HCT116 (cell line): ENCODE results near the gene HIVEP3. TPM values are rescaled to one million over a fixed set of nuclear protein-coding genes. Genes with fewer than 3 reads are reported as not detected.
A peak's percentile ranks its signal among the peaks of the same experiment; 100 is the strongest.

Experiments used
- ATAC-seq: fragments of 200-7000 bp; cut with Tn5 transposase; 2 replicates; pipeline ENCODE4 v1.9.1; 2020; ENCODE audit warnings: mild to moderate bottlenecking, moderate library complexity
- BruUV-seq: library from RNA; stranded (reverse); fragments of 400-500 nt; replicated peaks from 2 replicates; lab custom pipeline; 2021; lab: Mats Ljungman, UMichigan
- CTCF ChIA-PET: fragments of 300-600 bp; sonication (Branson Sonifier 250); formaldehyde crosslinking; loops from one replicate; lab custom pipeline; 2021; ENCODE audit warnings: antibody characterized with exemption; lab: Charles Lee
- POLR2A ChIA-PET: fragments of 300-600, 350-600 bp; sonication (Branson Sonifier 250); formaldehyde crosslinking; loops from one replicate; lab custom pipeline; 2021; ENCODE audit warnings: antibody characterized with exemption; lab: Charles Lee
- RAD21 ChIA-PET, 2 experiments: fragments of 300-600 bp; sonication (Branson Sonifier 250); formaldehyde crosslinking; loops; one replicate each; lab custom pipeline; 2023; ENCODE audit warnings: low total read pairs in 2 of 2; ENCODE audit not compliant: uncharacterized antibody in 2 of 2, unreplicated experiment in 2 of 2, low non-redundant PET in 1 of 2; lab: Charles Lee
- DNase-seq: peaks from one replicate; pipeline ENCODE4 v3.0.0-alpha.2; 2010; ENCODE audit warnings: low read depth, low spot score
- H2AFZ ChIP-seq: fragments of 200-600 bp; shearing (Covaris generic), sonication (generic); 2 replicates; pipeline ENCODE4 v1.6.1; 2017; ENCODE audit warnings: low read depth, mixed run types, mixed read lengths, antibody characterized with exemption, low read length; ENCODE audit not compliant: poor library complexity, severe bottlenecking
- H3K27ac ChIP-seq: 2 replicates; pipeline ENCODE4 v1.5.1; 2012; ENCODE audit warnings: low read depth, low read length
- H3K27me3 ChIP-seq: fragments of 200-600 bp; sonication (generic); 2 replicates; pipeline ENCODE4 v1.6.1; 2016; ENCODE audit warnings: mixed run types, low read length, mixed read lengths; ENCODE audit not compliant: insufficient read depth
- H3K36me3 ChIP-seq, 2 experiments: fragments of 200-500 bp in 1 of 2; fragments of 200-600 bp in 1 of 2; sonication (Bioruptor generic) in 1 of 2; sonication (generic) in 1 of 2; 2 replicates each; pipeline versions ENCODE4 v1.5.1 to v1.6.1; 2014 to 2016; ENCODE audit warnings: low read length in 2 of 2, inconsistent platforms in 1 of 2, mixed read lengths in 1 of 2, mixed run types in 1 of 2; ENCODE audit not compliant: insufficient read depth in 2 of 2, control insufficient read depth in 1 of 2
- H3K4me1 ChIP-seq, 2 experiments: fragments of 200-600 bp in 1 of 2; sonication (generic) in 1 of 2; 2 replicates each; pipeline versions ENCODE4 v1.5.1 to v1.6.1; 2012 to 2017; ENCODE audit warnings: low read length in 2 of 2, inconsistent platforms in 1 of 2, mild to moderate bottlenecking in 1 of 2, mixed read lengths in 1 of 2, mixed run types in 1 of 2, moderate library complexity in 1 of 2; ENCODE audit not compliant: insufficient read depth in 2 of 2, control insufficient read depth in 1 of 2
- H3K4me2 ChIP-seq: fragments of 200-600 bp; sonication (generic); 2 replicates; pipeline ENCODE4 v1.6.1; 2017; ENCODE audit warnings: mixed run types, low read length, mixed read lengths
- H3K4me3 ChIP-seq, 2 experiments: fragments of 200-600 bp in 1 of 2; sonication (generic) in 1 of 2; replicated peaks in 1 of 2; 2 replicates each; pipeline ENCODE4 v1.5.1; 2011 to 2016; ENCODE audit warnings: low read length in 2 of 2, control low read depth in 1 of 2, low read depth in 1 of 2, mild to moderate bottlenecking in 1 of 2, mixed read lengths in 1 of 2, mixed run types in 1 of 2
- H3K79me2 ChIP-seq: fragments of 200-600 bp; sonication (generic); 2 replicates; pipeline ENCODE4 v1.6.1; 2017; ENCODE audit warnings: mild to moderate bottlenecking, mixed run types, low read length, moderate library complexity, mixed read lengths; ENCODE audit not compliant: insufficient read depth
- H3K9ac ChIP-seq: fragments of 200-600 bp; sonication (generic); 2 replicates; pipeline ENCODE4 v1.6.1; 2016; ENCODE audit warnings: low read length, mixed read lengths
- H3K9me2 ChIP-seq: fragments of 200-600 bp; sonication (generic), shearing (Covaris generic); 2 replicates; pipeline ENCODE4 v1.6.1; 2017; ENCODE audit warnings: mixed run types, mild to moderate bottlenecking, moderate library complexity; ENCODE audit not compliant: insufficient read depth
- H3K9me3 ChIP-seq, 2 experiments: fragments of 200-500 bp in 1 of 2; fragments of 200-600 bp in 1 of 2; sonication (Bioruptor generic) in 1 of 2; sonication (generic) in 1 of 2; 2 replicates each; pipeline ENCODE4 v1.6.1; 2014 to 2017; ENCODE audit warnings: low read length in 2 of 2, mixed read lengths in 2 of 2, inconsistent platforms in 1 of 2, low read depth in 1 of 2, mild to moderate bottlenecking in 1 of 2, mixed run types in 1 of 2, moderate library complexity in 1 of 2; ENCODE audit not compliant: control insufficient read depth in 1 of 2, insufficient read depth in 1 of 2
- H4K20me1 ChIP-seq: fragments of 200-600 bp; sonication (generic), shearing (Covaris generic); 2 replicates; pipeline ENCODE4 v1.6.1; 2017; ENCODE audit warnings: mixed run types, mild to moderate bottlenecking, moderate library complexity; ENCODE audit not compliant: insufficient read depth
- CBX3 ChIP-seq: IDR thresholded peaks from 2 replicates; pipeline ENCODE4 v1.6.1; 2012; ENCODE audit warnings: low read depth
- CEBPB ChIP-seq: IDR thresholded peaks from 2 replicates; pipeline ENCODE4 v1.6.1; 2012; ENCODE audit warnings: low read depth
- EGR1 ChIP-seq: IDR thresholded peaks from 2 replicates; pipeline ENCODE4 v1.6.1; 2012; ENCODE audit warnings: low read depth
- ELF1 ChIP-seq: IDR thresholded peaks from 2 replicates; pipeline ENCODE4 v1.6.1; 2012; ENCODE audit warnings: low read depth, borderline replicate concordance
- EZH2phosphoT487 ChIP-seq: fragments of 200-600 bp; IDR thresholded peaks from 2 replicates; pipeline ENCODE4 v1.6.1; 2018; ENCODE audit warnings: antibody characterized with exemption, borderline replicate concordance
- FOSL1 ChIP-seq: IDR thresholded peaks from 2 replicates; pipeline ENCODE4 v1.6.1; 2012; ENCODE audit warnings: low read depth
- JUND ChIP-seq: IDR thresholded peaks from 2 replicates; pipeline ENCODE4 v1.6.1; 2012
- POLR2A ChIP-seq: IDR thresholded peaks from 2 replicates; pipeline ENCODE4 v1.7.0; 2011; ENCODE audit warnings: borderline replicate concordance; ENCODE audit not compliant: insufficient read depth, insufficient read length; ENCODE audit errors: extremely low read depth
- RAD21 ChIP-seq: IDR thresholded peaks from 2 replicates; pipeline ENCODE4 v1.6.1; 2012; ENCODE audit warnings: low read depth, mild to moderate bottlenecking
- SIN3A ChIP-seq: IDR thresholded peaks from 2 replicates; pipeline ENCODE4 v1.6.1; 2012; ENCODE audit warnings: low read depth
- SP1 ChIP-seq: IDR thresholded peaks from 2 replicates; pipeline ENCODE4 v1.6.1; 2012; ENCODE audit warnings: low read depth
- SRF ChIP-seq: IDR thresholded peaks from 2 replicates; pipeline ENCODE4 v1.6.1; 2012; ENCODE audit warnings: low read depth
- TCF7L2 ChIP-seq: IDR thresholded peaks from 2 replicates; pipeline ENCODE4 v1.7.0; 2011; ENCODE audit warnings: borderline replicate concordance, inconsistent platforms; ENCODE audit not compliant: insufficient read depth, insufficient read length; ENCODE audit errors: extremely low read depth
- ZNF274 ChIP-seq: fragments of 200-500 bp; sonication (Bioruptor generic); IDR thresholded peaks from 2 replicates; pipeline ENCODE4 v1.6.1; 2014; ENCODE audit warnings: mild to moderate bottlenecking, low read depth, low read length, inconsistent platforms
- intact Hi-C: fragments of 100-400 bp; cut with micrococcal nuclease; formaldehyde crosslinking; loops from 2 replicates; pipeline ENCODE4 v1.10.0; 2022
- total RNA-seq: library from RNA; stranded (reverse); gene quantifications from one replicate; pipeline ENCODE4 v1.2.1, GENCODE V29; 2021; ENCODE audit not compliant: unreplicated experiment
- TF ChIP-seq, protein P1 (sequence below): IDR thresholded peaks from 2 replicates; pipeline ENCODE4 v1.6.1; 2011; ENCODE audit warnings: mild to moderate bottlenecking, low read length, moderate library complexity; ENCODE audit not compliant: insufficient replicate concordance; ENCODE audit errors: extremely low read depth
- TF ChIP-seq, protein P2 (sequence below): IDR thresholded peaks from 2 replicates; pipeline ENCODE4 v1.6.1; 2012
- TF ChIP-seq, protein P3 (sequence below): IDR thresholded peaks from 2 replicates; pipeline ENCODE4 v1.6.1; 2012; ENCODE audit warnings: low read depth
- TF ChIP-seq, protein P4 (sequence below), 3 experiments: fragments of 200-600 bp in 1 of 3; sonication (generic) in 1 of 3; IDR thresholded peaks in 2 of 3; conservative IDR thresholded peaks in 1 of 3; 2 replicates each; pipeline ENCODE4 v1.5.1; 2012 to 2017; ENCODE audit warnings: low read depth in 2 of 3, low read length in 2 of 3, antibody characterized with exemption in 1 of 3, borderline replicate concordance in 1 of 3, control low read depth in 1 of 3, mild to moderate bottlenecking in 1 of 3, mixed read lengths in 1 of 3, mixed run types in 1 of 3, moderate library complexity in 1 of 3; ENCODE audit not compliant: insufficient read depth in 1 of 3

The HIVEP3 gene
- total RNA-seq, 1 experiment from 2014 or later, result 7.1 TPM

- H3K9ac ChIP-seq, result peak overlapping the region; percentile 8; the same call in 1 of the 2 replicates
- peak; percentile 79 for DNase-seq
- RAD21 ChIA-PET, result no interaction called here
- peak; percentile 94 for ATAC-seq
- no peaks in the 10 kb centered on the region for H4K20me1 ChIP-seq
- H2AFZ ChIP-seq, result no peak overlapping the region
- H3K9me3 ChIP-seq, result no peaks in the 10 kb centered on the region
- H3K9me2 ChIP-seq, result no peaks in the 10 kb centered on the region
- intact Hi-C loops, result no loop called here
- H3K4me1 ChIP-seq, result peaks cover 16% of the 10 kb centered on the region in 2 experiments
- H3K27ac ChIP-seq, result peak overlapping the region; percentile 43
- H3K4me3 ChIP-seq, result peak overlapping the region in 1 of 2 experiments; percentile 35; a peak in 2 of 4 replicates
- H3K79me2 ChIP-seq, result no peaks in the 10 kb centered on the region
- TF ChIP-seq CBX3 (peak; percentile 77; the same call in 1 of the 2 replicates), RAD21 (peak; percentile 18; the same call in 1 of the 2 replicates), POLR2A (no peak), EZH2phosphoT487 (no peak), ELF1 (no peak), SRF (peak; percentile 67; the same call in 1 of the 2 replicates), ZNF274 (no peak), SP1 (peak; percentile 88), FOSL1 (peak; percentile 96), JUND (peak; percentile 95), EGR1 (peak; percentile 97), TCF7L2 (peak; percentile 77), SIN3A (no peak), CEBPB (no peak)
- TF ChIP-seq, protein P1, sequence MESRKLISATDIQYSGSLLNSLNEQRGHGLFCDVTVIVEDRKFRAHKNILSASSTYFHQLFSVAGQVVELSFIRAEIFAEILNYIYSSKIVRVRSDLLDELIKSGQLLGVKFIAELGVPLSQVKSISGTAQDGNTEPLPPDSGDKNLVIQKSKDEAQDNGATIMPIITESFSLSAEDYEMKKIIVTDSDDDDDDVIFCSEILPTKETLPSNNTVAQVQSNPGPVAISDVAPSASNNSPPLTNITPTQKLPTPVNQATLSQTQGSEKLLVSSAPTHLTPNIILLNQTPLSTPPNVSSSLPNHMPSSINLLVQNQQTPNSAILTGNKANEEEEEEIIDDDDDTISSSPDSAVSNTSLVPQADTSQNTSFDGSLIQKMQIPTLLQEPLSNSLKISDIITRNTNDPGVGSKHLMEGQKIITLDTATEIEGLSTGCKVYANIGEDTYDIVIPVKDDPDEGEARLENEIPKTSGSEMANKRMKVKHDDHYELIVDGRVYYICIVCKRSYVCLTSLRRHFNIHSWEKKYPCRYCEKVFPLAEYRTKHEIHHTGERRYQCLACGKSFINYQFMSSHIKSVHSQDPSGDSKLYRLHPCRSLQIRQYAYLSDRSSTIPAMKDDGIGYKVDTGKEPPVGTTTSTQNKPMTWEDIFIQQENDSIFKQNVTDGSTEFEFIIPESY, result no peak
- TF ChIP-seq, protein P2, sequence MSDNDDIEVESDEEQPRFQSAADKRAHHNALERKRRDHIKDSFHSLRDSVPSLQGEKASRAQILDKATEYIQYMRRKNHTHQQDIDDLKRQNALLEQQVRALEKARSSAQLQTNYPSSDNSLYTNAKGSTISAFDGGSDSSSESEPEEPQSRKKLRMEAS, result peak; percentile 77
- TF ChIP-seq, protein P3, sequence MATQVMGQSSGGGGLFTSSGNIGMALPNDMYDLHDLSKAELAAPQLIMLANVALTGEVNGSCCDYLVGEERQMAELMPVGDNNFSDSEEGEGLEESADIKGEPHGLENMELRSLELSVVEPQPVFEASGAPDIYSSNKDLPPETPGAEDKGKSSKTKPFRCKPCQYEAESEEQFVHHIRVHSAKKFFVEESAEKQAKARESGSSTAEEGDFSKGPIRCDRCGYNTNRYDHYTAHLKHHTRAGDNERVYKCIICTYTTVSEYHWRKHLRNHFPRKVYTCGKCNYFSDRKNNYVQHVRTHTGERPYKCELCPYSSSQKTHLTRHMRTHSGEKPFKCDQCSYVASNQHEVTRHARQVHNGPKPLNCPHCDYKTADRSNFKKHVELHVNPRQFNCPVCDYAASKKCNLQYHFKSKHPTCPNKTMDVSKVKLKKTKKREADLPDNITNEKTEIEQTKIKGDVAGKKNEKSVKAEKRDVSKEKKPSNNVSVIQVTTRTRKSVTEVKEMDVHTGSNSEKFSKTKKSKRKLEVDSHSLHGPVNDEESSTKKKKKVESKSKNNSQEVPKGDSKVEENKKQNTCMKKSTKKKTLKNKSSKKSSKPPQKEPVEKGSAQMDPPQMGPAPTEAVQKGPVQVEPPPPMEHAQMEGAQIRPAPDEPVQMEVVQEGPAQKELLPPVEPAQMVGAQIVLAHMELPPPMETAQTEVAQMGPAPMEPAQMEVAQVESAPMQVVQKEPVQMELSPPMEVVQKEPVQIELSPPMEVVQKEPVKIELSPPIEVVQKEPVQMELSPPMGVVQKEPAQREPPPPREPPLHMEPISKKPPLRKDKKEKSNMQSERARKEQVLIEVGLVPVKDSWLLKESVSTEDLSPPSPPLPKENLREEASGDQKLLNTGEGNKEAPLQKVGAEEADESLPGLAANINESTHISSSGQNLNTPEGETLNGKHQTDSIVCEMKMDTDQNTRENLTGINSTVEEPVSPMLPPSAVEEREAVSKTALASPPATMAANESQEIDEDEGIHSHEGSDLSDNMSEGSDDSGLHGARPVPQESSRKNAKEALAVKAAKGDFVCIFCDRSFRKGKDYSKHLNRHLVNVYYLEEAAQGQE, result no peak
- TF ChIP-seq, protein P4, sequence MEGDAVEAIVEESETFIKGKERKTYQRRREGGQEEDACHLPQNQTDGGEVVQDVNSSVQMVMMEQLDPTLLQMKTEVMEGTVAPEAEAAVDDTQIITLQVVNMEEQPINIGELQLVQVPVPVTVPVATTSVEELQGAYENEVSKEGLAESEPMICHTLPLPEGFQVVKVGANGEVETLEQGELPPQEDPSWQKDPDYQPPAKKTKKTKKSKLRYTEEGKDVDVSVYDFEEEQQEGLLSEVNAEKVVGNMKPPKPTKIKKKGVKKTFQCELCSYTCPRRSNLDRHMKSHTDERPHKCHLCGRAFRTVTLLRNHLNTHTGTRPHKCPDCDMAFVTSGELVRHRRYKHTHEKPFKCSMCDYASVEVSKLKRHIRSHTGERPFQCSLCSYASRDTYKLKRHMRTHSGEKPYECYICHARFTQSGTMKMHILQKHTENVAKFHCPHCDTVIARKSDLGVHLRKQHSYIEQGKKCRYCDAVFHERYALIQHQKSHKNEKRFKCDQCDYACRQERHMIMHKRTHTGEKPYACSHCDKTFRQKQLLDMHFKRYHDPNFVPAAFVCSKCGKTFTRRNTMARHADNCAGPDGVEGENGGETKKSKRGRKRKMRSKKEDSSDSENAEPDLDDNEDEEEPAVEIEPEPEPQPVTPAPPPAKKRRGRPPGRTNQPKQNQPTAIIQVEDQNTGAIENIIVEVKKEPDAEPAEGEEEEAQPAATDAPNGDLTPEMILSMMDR (IDR thresholded peaks at IDR 0.05 in 2 of 3, conservative IDR thresholded peaks at IDR 0.05 in 1 of 3; ENCODE audit: borderline replicate concordance in 1 of 3, insufficient read depth in 1 of 3, low read depth in 2 of 3, low read length in 2 of 3), result no peak
- TF ChIP-seq, all 23 proteins: peak for 9
- peak overlapping the region; percentile 72 for H3K4me2 ChIP-seq
- no peaks in the 10 kb centered on the region for H3K27me3 ChIP-seq
- POLR2A ChIA-PET, result interaction anchor here (1.5 kb wide), 1 partner anchor 9 kb away, joined by 3 read pairs; no protein-coding TSS in a partner anchor
- no TSS peak for BruUV-seq
- CTCF ChIA-PET, result no interaction called here
- no peaks in the 10 kb centered on the region for H3K36me3 ChIP-seq
These were observed 135.5 kb downstream of the HIVEP3 start for GRCh38 chr1:41783189-41783639.
